Mesothelial cell of epicardium (in vitro differentiated cells): ENCODE measurements around the gene PRG2. TPM values are rescaled to one million over a fixed set of nuclear protein-coding genes. Genes with fewer than 3 reads are reported as not detected.

ENCODE experiments used
- DNase-seq, 2 experiments: peaks; one replicate each; pipeline ENCODE4 v3.0.0; 2021; ENCODE audit warnings: low spot score in 2 of 2; ENCODE audit not compliant: unreplicated experiment in 2 of 2
- H3K27ac Mint-ChIP-seq: 2 replicates; pipeline ENCODE4 v1.8.0; 2021; ENCODE audit warnings: mixed read lengths
- H3K27me3 Mint-ChIP-seq: 2 replicates; pipeline ENCODE4 v1.8.0; 2021; ENCODE audit warnings: low read depth, mixed read lengths
- H3K36me3 Mint-ChIP-seq: 2 replicates; pipeline ENCODE4 v1.8.0; 2021; ENCODE audit warnings: mixed read lengths
- H3K4me1 Mint-ChIP-seq: 2 replicates; pipeline ENCODE4 v1.8.0; 2021; ENCODE audit warnings: mixed read lengths
- H3K4me3 Mint-ChIP-seq: 2 replicates; pipeline ENCODE4 v1.8.0; 2021; ENCODE audit warnings: mild to moderate bottlenecking, moderate library complexity, mixed read lengths
- H3K9me3 Mint-ChIP-seq: 2 replicates; pipeline ENCODE4 v1.8.0; 2021; ENCODE audit warnings: mixed read lengths
- CTCF ChIP-seq: fragments of 200-600 bp; sonication (generic); IDR thresholded peaks from one replicate; pipeline ENCODE4 v1.5.0; 2021; ENCODE audit warnings: antibody characterized with exemption; ENCODE audit not compliant: unreplicated experiment
- total RNA-seq: library from RNA; stranded (reverse); gene quantifications from 3 replicates; pipeline ENCODE4 v1.2.1, GENCODE V29; 2021

The PRG2 gene
- total RNA-seq, 1 donor from 2014 or later: not detected

- no peak for TF ChIP-seq CTCF
These were observed 31.9 kb downstream of the PRG2 start for GRCh38 chr11:57358543-57358961.

GRCh38 chr11:57357856-57358255 lies 32.6 kb downstream of the PRG2 start:
- peaks cover 2% of the 10 kb centered on the region for H3K27me3 Mint-ChIP-seq
- DNase-seq: no peak
- no peak for TF ChIP-seq CTCF

More at GRCh38 chr11:57358543-57358961, 31.9 kb downstream of the PRG2 start:
- peaks cover 3% of the 10 kb centered on the region for H3K4me1 Mint-ChIP-seq
- no peaks in the 10 kb centered on the region for H3K9me3 Mint-ChIP-seq
- H3K27ac Mint-ChIP-seq: no peak overlapping the region
- H3K27me3 Mint-ChIP-seq: peaks cover 8% of the 10 kb centered on the region
- no peak for DNase-seq
- H3K4me3 Mint-ChIP-seq: no peak overlapping the region
- H3K36me3 Mint-ChIP-seq: no peaks in the 10 kb centered on the region

GRCh38 chr11:57357310-57357709 lies 33.1 kb downstream of the PRG2 start:
- DNase-seq: no peak
- Mint-ChIP-seq H3K4me1 (peaks cover 3% of the 10 kb centered on the region), H3K27me3 (peaks cover 2% of the 10 kb centered on the region), H3K27ac (no peak overlapping the region), H3K9me3 (no peaks in the 10 kb centered on the region), H3K36me3 (no peaks in the 10 kb centered on the region), H3K4me3 (no peak overlapping the region)
- no peak for TF ChIP-seq CTCF

More at GRCh38 chr11:57357856-57358255, 32.6 kb downstream of the PRG2 start:
- H3K27ac Mint-ChIP-seq: no peak overlapping the region
- H3K36me3 Mint-ChIP-seq: no peaks in the 10 kb centered on the region
- H3K4me1 Mint-ChIP-seq: peaks cover 3% of the 10 kb centered on the region
- H3K4me3 Mint-ChIP-seq: no peak overlapping the region
- no peaks in the 10 kb centered on the region for H3K9me3 Mint-ChIP-seq

- Mint-ChIP-seq H3K9me3 (no peaks in the 10 kb centered on the region), H3K36me3 (no peaks in the 10 kb centered on the region)
- no peak for TF ChIP-seq CTCF
These were observed 34.2 kb downstream of the PRG2 start for GRCh38 chr11:57356268-57356667.

GRCh38 chr11:57354699-57355098 lies 35.8 kb downstream of the PRG2 start:
- H3K4me3 Mint-ChIP-seq: no peak overlapping the region
- DNase-seq: no peak
- TF ChIP-seq CTCF: no peak
- peaks cover 7% of the 10 kb centered on the region for H3K4me1 Mint-ChIP-seq
- H3K36me3 Mint-ChIP-seq: no peaks in the 10 kb centered on the region
- no peak overlapping the region for H3K27ac Mint-ChIP-seq
- H3K27me3 Mint-ChIP-seq: peaks cover 3% of the 10 kb centered on the region
- no peaks in the 10 kb centered on the region for H3K9me3 Mint-ChIP-seq

More at GRCh38 chr11:57356268-57356667, 34.2 kb downstream of the PRG2 start:
- Mint-ChIP-seq H3K27ac (no peak overlapping the region), H3K4me3 (no peak overlapping the region), H3K27me3 (no peaks in the 10 kb centered on the region), H3K4me1 (peaks cover 3% of the 10 kb centered on the region)
- no peak for DNase-seq

GRCh38 chr11:57353852-57354251 lies 36.6 kb downstream of the PRG2 start:
- H3K4me3 Mint-ChIP-seq: no peak overlapping the region
- H3K9me3 Mint-ChIP-seq: no peaks in the 10 kb centered on the region
- H3K27ac Mint-ChIP-seq: no peak overlapping the region
- H3K27me3 Mint-ChIP-seq: peaks cover 3% of the 10 kb centered on the region
- no peaks in the 10 kb centered on the region for H3K36me3 Mint-ChIP-seq
- H3K4me1 Mint-ChIP-seq: peaks cover 7% of the 10 kb centered on the region
- TF ChIP-seq CTCF: no peak
- DNase-seq: no peak
